ENCODE data around the gene MAP3K20.
"Not testable (repeated sequence)": the region's sequence is repeated elsewhere in the genome, so short reads cannot be mapped to it uniquely, and the experiment has no call there.

Gene MAP3K20

GRCh38 chr2:173239644-173240043 lies 164.0 kb downstream of the MAP3K20 start:
- no peak for DNase-seq

- no peak for DNase-seq
Observed at GRCh38 chr2:173240083-173240482, 164.4 kb downstream of the MAP3K20 start.

GRCh38 chr2:173241643-173242042 lies 166.0 kb downstream of the MAP3K20 start:
- no peak for DNase-seq

- no peak for DNase-seq
Observed at GRCh38 chr2:173247156-173247555, 171.5 kb downstream of the MAP3K20 start.

- no peak for DNase-seq
Observed at GRCh38 chr2:173248381-173248780, 172.7 kb downstream of the MAP3K20 start.

- DNase-seq, result peak; percentile 100
Observed at GRCh38 chr2:173249661-173250641, 174.3 kb downstream of the MAP3K20 start.

- no peak for DNase-seq
Observed at GRCh38 chr2:173251225-173251624, 175.6 kb downstream of the MAP3K20 start.

GRCh38 chr2:173252581-173252980 lies 176.9 kb downstream of the MAP3K20 start:
- no peak for DNase-seq

- no peak for DNase-seq
Observed at GRCh38 chr2:173254659-173255058, 179.0 kb downstream of the MAP3K20 start.

GRCh38 chr2:173258701-173259100 lies 183.1 kb downstream of the MAP3K20 start:
- no peak for DNase-seq

- not testable (repeated sequence) for DNase-seq
Observed at GRCh38 chr2:173262356-173262755, 186.7 kb downstream of the MAP3K20 start.

GRCh38 chr2:173264151-173264550 lies 188.5 kb downstream of the MAP3K20 start:
- DNase-seq, result no peak

GRCh38 chr2:173264603-173265366 lies 189.1 kb downstream of the MAP3K20 start:
- no peak for DNase-seq

GRCh38 chr2:173271135-173271534 lies 195.5 kb downstream of the MAP3K20 start:
- DNase-seq, result no peak

GRCh38 chr2:173271825-173272224 lies 196.2 kb downstream of the MAP3K20 start:
- no peak for DNase-seq

- no peak for DNase-seq
Observed at GRCh38 chr2:173272849-173273248, 197.2 kb downstream of the MAP3K20 start.

- no peak for DNase-seq
Observed at GRCh38 chr2:173278794-173279526, 203.3 kb downstream of the MAP3K20 start.

- no peak for DNase-seq
Observed at GRCh38 chr2:173279527-173279868, 203.9 kb downstream of the MAP3K20 start.

GRCh38 chr2:173280853-173281252 lies 205.2 kb downstream of the MAP3K20 start:
- no peak for DNase-seq

GRCh38 chr2:173281898-173282297 lies 206.3 kb downstream of the MAP3K20 start:
- not testable (repeated sequence) for DNase-seq

GRCh38 chr2:173282795-173283545 lies 207.3 kb downstream of the MAP3K20 start:
- no peak for DNase-seq

- DNase-seq, result no peak
Observed at GRCh38 chr2:173286153-173286809, 210.6 kb downstream of the MAP3K20 start.
